ENCODE measurements around the gene CWC27. TPM values are rescaled to one million over a fixed set of nuclear protein-coding genes. Genes with fewer than 3 reads are reported as not detected.

Gene CWC27
- total RNA-seq, 4 donors from 2014 or later, result 8.8 to 38.1 (median 17.6) TPM

DNA sequence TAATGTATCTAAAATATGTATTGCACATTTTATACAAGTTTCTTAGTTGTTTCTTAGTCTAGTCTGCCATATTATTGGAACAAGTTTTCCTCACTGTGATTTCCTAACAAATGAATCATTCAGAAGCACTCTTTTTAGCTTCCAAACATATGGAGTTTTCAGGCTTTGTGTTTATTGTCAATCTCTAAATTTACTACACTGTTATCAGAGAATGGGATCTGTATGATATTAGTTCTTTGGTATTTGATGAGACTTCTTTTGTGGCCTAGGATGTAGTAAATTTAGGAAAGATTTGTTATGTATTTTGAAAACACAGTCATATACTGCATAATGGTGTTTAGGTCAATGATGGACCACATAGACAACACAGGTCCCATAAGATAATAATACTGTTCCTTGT is 25.9 kb upstream of the CWC27 start:
- Histone ChIP-seq H3K27ac (no peak overlapping the region), H3K4me1 (no peaks in the 10 kb centered on the region), H3K9me3 (no peaks in the 10 kb centered on the region), H3K36me3 (peaks cover 0 to 39% (median 0%) of the 10 kb centered on the region in 3 donors), H3K27me3 (no peaks in the 10 kb centered on the region), H3K4me3 (no peak overlapping the region)
- no peak for TF ChIP-seq CTCF (IDR thresholded peaks at IDR 0.05)
- no peak for TF ChIP-seq EP300 (IDR thresholded peaks at IDR 0.05)
- no peak for TF ChIP-seq POLR2A (IDR thresholded peaks at IDR 0.05)
- no peak for DNase-seq (ENCODE audit: low spot score in 2 of 2)

GRCh38 chr5:64744914-64745313 is 23.8 kb upstream of the CWC27 start:
- Histone ChIP-seq H3K36me3 (peaks cover 0 to 20% (median 0%) of the 10 kb centered on the region in 3 donors), H3K4me3 (no peak overlapping the region), H3K27ac (no peak overlapping the region), H3K4me1 (no peaks in the 10 kb centered on the region), H3K9me3 (no peaks in the 10 kb centered on the region), H3K27me3 (no peaks in the 10 kb centered on the region)
- TF ChIP-seq EP300 (IDR thresholded peaks at IDR 0.05), result no peak
- no peak for TF ChIP-seq CTCF (IDR thresholded peaks at IDR 0.05)
- no peak for TF ChIP-seq POLR2A (IDR thresholded peaks at IDR 0.05)
- no peak for DNase-seq (ENCODE audit: low spot score in 2 of 2)
- 92 to 100% methylated on average over 1 of the region's 1 CpG for WGBS, 2 donors

- Histone ChIP-seq H3K36me3 (peaks cover 0 to 12% (median 0%) of the 10 kb centered on the region in 3 donors), H3K4me3 (no peak overlapping the region), H3K27ac (no peak overlapping the region), H3K27me3 (no peaks in the 10 kb centered on the region), H3K4me1 (no peaks in the 10 kb centered on the region), H3K9me3 (no peaks in the 10 kb centered on the region)
- no peak for TF ChIP-seq EP300 (IDR thresholded peaks at IDR 0.05)
- no peak for TF ChIP-seq POLR2A (IDR thresholded peaks at IDR 0.05)
- WGBS, 2 donors, result 84 to 94% methylated on average over 1 of the region's 1 CpG
- no peak for DNase-seq (ENCODE audit: low spot score in 2 of 2)
Measured at GRCh38 chr5:64746446-64746845, 22.3 kb upstream of the CWC27 start.

GRCh38 chr5:64749385-64749784 is 19.3 kb upstream of the CWC27 start:
- peaks cover 0 to 23% (median 0%) of the 10 kb centered on the region in 3 donors for H3K36me3 ChIP-seq
- no peaks in the 10 kb centered on the region for H3K4me1 ChIP-seq
- H3K4me3 ChIP-seq, result no peak overlapping the region
- TF ChIP-seq EP300 (IDR thresholded peaks at IDR 0.05) (no peak), CTCF (IDR thresholded peaks at IDR 0.05) (no peak), POLR2A (IDR thresholded peaks at IDR 0.05) (no peak)
- no peak overlapping the region for H3K27ac ChIP-seq
- no peaks in the 10 kb centered on the region for H3K9me3 ChIP-seq
- no peak for DNase-seq (ENCODE audit: low spot score in 2 of 2)
- no peaks in the 10 kb centered on the region for H3K27me3 ChIP-seq
- 95 to 96% methylated on average over 4 of the region's 4 CpGs for WGBS, 2 donors

GRCh38 chr5:64754066-64754465 is 14.7 kb upstream of the CWC27 start:
- Histone ChIP-seq H3K4me3 (no peak overlapping the region), H3K9me3 (no peaks in the 10 kb centered on the region), H3K27me3 (no peaks in the 10 kb centered on the region), H3K36me3 (peaks cover 0 to 20% (median 0%) of the 10 kb centered on the region in 3 donors), H3K27ac (no peak overlapping the region), H3K4me1 (peaks cover 0 to 11% (median 0%) of the 10 kb centered on the region in 4 donors)
- WGBS, 2 donors, result 94 to 96% methylated on average over 2 of the region's 2 CpGs
- DNase-seq (ENCODE audit: low spot score in 2 of 2), result no peak
- TF ChIP-seq CTCF (IDR thresholded peaks at IDR 0.05) (no peak), EP300 (IDR thresholded peaks at IDR 0.05) (no peak), POLR2A (IDR thresholded peaks at IDR 0.05) (no peak)

GRCh38 chr5:64758901-64759300 is 9.8 kb upstream of the CWC27 start:
- 82 to 90% methylated on average over 3 of the region's 3 CpGs for WGBS, 2 donors
- H3K4me1 ChIP-seq, result peaks cover 0 to 36% (median 0%) of the 10 kb centered on the region in 4 donors
- no peak for TF ChIP-seq POLR2A (IDR thresholded peaks at IDR 0.05)
- no peak for TF ChIP-seq EP300 (IDR thresholded peaks at IDR 0.05)
- no peak for TF ChIP-seq CTCF (IDR thresholded peaks at IDR 0.05)
- H3K4me3 ChIP-seq, result no peak overlapping the region
- no peak overlapping the region for H3K27ac ChIP-seq
- peaks cover 0 to 19% (median 0%) of the 10 kb centered on the region in 3 donors for H3K36me3 ChIP-seq
- no peak for DNase-seq (ENCODE audit: low spot score in 2 of 2)
- no peaks in the 10 kb centered on the region for H3K9me3 ChIP-seq
- no peaks in the 10 kb centered on the region for H3K27me3 ChIP-seq
